Right lobe of liver (tissue), 6 donors: Measurements from ENCODE around the gene GPR50. TPM values are rescaled to one million over a fixed set of nuclear protein-coding genes. Genes with fewer than 3 reads are reported as not detected.

Experiments
- ATAC-seq, 4 donors: fragments of 200-7000 bp; cut with Tn5 transposase; one replicate each; pipeline ENCODE4 v1.9.1; 2020; ENCODE audit warnings: mild to moderate bottlenecking in 4 of 4, moderate library complexity in 4 of 4
- DNase-seq, 3 donors: peaks; one replicate each; pipeline ENCODE4 v3.0.0-alpha.2; 2020
- H3K27ac ChIP-seq, 3 donors: fragments of 200-600 bp; one replicate each; pipeline ENCODE4 v1.8.0; 2022
- H3K27me3 ChIP-seq, 2 donors: fragments of 200-600 bp; one replicate each; pipeline ENCODE4 v1.8.0; 2022
- H3K36me3 ChIP-seq, 4 donors: fragments of 200-600 bp; sonication (generic) in 1 of 4; one replicate each; pipeline versions ENCODE4 v1.5.1 to v1.8.0; 2017 to 2022; ENCODE audit warnings: control low read depth in 1 of 4
- H3K4me1 ChIP-seq, 4 donors: fragments of 200-600 bp; sonication (generic) in 1 of 4; one replicate each; pipeline versions ENCODE4 v1.5.1 to v1.8.0; 2017 to 2022; ENCODE audit warnings: control low read depth in 1 of 4
- H3K4me3 ChIP-seq, 3 donors: fragments of 200-600 bp; one replicate each; pipeline ENCODE4 v1.8.0; 2022
- H3K9me3 ChIP-seq, 4 donors: fragments of 200-600 bp; sonication (generic) in 1 of 4; one replicate each; pipeline versions ENCODE4 v1.5.1 to v1.8.0; 2017 to 2022; ENCODE audit warnings: control low read depth in 1 of 4
- POLR2A ChIP-seq: fragments of 450-650 bp; IDR thresholded peaks from one replicate; pipeline ENCODE4 v1.6.1; 2017; ENCODE audit warnings: antibody characterized with exemption, mild to moderate bottlenecking
- WGBS: methylation state at CpG from one replicate; pipeline ENCODE4 v1.1.6; 2018; ENCODE audit warnings: low coverage, low lambda C conversion rate; ENCODE audit not compliant: insufficient coverage; ENCODE audit errors: missing lambda C conversion rate; 5-methylcytosine and 5-hydroxymethylcytosine counted together
- intact Hi-C, 2 donors: fragments of 100-400 bp; cut with DNase I; formaldehyde crosslinking; loops; one replicate each; pipeline versions ENCODE4 v1.11.2 to v1.14.1; 2022
- total RNA-seq, 6 experiments: library from RNA; depleted of rRNA in 2 of 6; stranded (reverse); fragments of >200 nt in 2 of 6; fragmentation: NEBNext Ultra II Directional in 3 of 6; extraction: Animal tissue kit (Norgen Biotek cat#: 25700) in 3 of 6; gene quantifications; one replicate each; pipeline versions ENCODE4 v1.1.0 to v1.2.4, GENCODE V29; 2016 to 2023
- TF ChIP-seq, protein P1 (sequence below), 4 donors: fragments of 200-600 bp in 3 of 4; fragments of 450-650 bp in 1 of 4; IDR thresholded peaks; one replicate each; pipeline versions ENCODE4 v1.5.1 to v1.8.0; 2016 to 2022; ENCODE audit warnings: antibody characterized with exemption in 4 of 4, mild to moderate bottlenecking in 2 of 4
- donor health status: DM: no; HTN: yes; CAD: no.
- donor health status: DM: no; HTN: no; CAD: no.
- donor health status: DM: no; HTN: no; CAD: no.
- donor health status: DM: no; HTN: yes; CAD: no.
- donor health status: DM: no; HTN: yes; CAD: no.

GPR50 gene
- total RNA-seq, 6 experiments from 2014 or later: not detected

DNA sequence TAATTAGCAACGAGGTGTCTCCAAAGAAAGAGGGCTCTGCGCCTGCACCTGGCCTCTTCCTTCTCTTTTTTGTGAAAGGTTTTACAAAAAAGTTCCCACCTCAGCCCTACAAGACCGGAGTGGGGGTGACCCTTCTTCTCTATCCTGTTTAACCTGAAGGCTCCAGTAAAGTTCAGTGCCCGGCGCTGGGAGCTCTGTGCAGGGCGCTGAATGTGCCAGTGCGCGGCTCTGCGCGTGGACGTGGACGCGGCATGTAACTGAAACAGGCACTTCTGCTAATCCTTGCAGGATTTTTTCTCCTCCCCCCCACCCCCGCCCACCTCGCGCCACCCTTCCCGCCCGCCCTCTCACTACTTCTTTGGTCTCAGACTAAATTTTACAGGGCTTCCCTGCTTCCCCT, 2.4 kb downstream of the GPR50 start:
- Histone ChIP-seq H3K4me1 (no peaks in the 10 kb centered on the region), H3K4me3 (no peak overlapping the region), H3K36me3 (no peaks in the 10 kb centered on the region), H3K9me3 (no peaks in the 10 kb centered on the region), H3K27me3 (peaks cover 0 to 15% of the 10 kb centered on the region in 2 donors), H3K27ac (no peak overlapping the region)
- WGBS: 12% methylated on average over 18 of the region's 18 CpGs
- intact Hi-C loops: no loop called here
- DNase-seq (no peak), ATAC-seq (no peak)
- TF ChIP-seq POLR2A: no peak
- TF ChIP-seq, protein P1, sequence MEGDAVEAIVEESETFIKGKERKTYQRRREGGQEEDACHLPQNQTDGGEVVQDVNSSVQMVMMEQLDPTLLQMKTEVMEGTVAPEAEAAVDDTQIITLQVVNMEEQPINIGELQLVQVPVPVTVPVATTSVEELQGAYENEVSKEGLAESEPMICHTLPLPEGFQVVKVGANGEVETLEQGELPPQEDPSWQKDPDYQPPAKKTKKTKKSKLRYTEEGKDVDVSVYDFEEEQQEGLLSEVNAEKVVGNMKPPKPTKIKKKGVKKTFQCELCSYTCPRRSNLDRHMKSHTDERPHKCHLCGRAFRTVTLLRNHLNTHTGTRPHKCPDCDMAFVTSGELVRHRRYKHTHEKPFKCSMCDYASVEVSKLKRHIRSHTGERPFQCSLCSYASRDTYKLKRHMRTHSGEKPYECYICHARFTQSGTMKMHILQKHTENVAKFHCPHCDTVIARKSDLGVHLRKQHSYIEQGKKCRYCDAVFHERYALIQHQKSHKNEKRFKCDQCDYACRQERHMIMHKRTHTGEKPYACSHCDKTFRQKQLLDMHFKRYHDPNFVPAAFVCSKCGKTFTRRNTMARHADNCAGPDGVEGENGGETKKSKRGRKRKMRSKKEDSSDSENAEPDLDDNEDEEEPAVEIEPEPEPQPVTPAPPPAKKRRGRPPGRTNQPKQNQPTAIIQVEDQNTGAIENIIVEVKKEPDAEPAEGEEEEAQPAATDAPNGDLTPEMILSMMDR (IDR thresholded peaks at IDR 0.05): no peak

DNA sequence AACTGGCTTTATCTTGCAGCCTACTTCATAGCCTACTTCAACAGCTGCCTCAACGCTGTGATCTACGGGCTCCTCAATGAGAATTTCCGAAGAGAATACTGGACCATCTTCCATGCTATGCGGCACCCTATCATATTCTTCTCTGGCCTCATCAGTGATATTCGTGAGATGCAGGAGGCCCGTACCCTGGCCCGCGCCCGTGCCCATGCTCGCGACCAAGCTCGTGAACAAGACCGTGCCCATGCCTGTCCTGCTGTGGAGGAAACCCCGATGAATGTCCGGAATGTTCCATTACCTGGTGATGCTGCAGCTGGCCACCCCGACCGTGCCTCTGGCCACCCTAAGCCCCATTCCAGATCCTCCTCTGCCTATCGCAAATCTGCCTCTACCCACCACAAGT, 4.0 kb downstream of the GPR50 start:
- no peak for ATAC-seq
- no peak for DNase-seq
- Histone ChIP-seq H3K27me3 (peaks cover 0 to 15% of the 10 kb centered on the region in 2 donors), H3K9me3 (no peaks in the 10 kb centered on the region), H3K27ac (no peak overlapping the region), H3K4me1 (no peaks in the 10 kb centered on the region), H3K4me3 (no peak overlapping the region), H3K36me3 (no peaks in the 10 kb centered on the region)
- intact Hi-C loops: no loop called here
- no peak for TF ChIP-seq POLR2A
- TF ChIP-seq, protein P1 (IDR thresholded peaks at IDR 0.05): no peak
- WGBS: 80% methylated on average over 3 of the region's 18 CpGs

DNA sequence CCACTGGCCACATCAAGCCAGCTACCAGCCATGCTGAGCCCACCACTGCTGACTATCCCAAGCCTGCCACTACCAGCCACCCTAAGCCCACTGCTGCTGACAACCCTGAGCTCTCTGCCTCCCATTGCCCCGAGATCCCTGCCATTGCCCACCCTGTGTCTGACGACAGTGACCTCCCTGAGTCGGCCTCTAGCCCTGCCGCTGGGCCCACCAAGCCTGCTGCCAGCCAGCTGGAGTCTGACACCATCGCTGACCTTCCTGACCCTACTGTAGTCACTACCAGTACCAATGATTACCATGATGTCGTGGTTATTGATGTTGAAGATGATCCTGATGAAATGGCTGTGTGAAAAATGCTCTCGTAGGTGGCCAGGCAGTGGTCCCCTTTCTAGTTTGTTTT, 4.7 kb downstream of the GPR50 start:
- H3K4me3 ChIP-seq: no peak overlapping the region
- H3K27me3 ChIP-seq: peaks cover 0 to 15% of the 10 kb centered on the region in 2 donors
- TF ChIP-seq, protein P1 (IDR thresholded peaks at IDR 0.05): no peak
- no peak for TF ChIP-seq POLR2A
- H3K27ac ChIP-seq: no peak overlapping the region
- no peak for DNase-seq
- no peak for ATAC-seq
- H3K9me3 ChIP-seq: no peaks in the 10 kb centered on the region
- H3K36me3 ChIP-seq: no peaks in the 10 kb centered on the region
- WGBS: 51% methylated on average over 5 of the region's 7 CpGs
- no peaks in the 10 kb centered on the region for H3K4me1 ChIP-seq
- intact Hi-C loops: no loop called here

DNA sequence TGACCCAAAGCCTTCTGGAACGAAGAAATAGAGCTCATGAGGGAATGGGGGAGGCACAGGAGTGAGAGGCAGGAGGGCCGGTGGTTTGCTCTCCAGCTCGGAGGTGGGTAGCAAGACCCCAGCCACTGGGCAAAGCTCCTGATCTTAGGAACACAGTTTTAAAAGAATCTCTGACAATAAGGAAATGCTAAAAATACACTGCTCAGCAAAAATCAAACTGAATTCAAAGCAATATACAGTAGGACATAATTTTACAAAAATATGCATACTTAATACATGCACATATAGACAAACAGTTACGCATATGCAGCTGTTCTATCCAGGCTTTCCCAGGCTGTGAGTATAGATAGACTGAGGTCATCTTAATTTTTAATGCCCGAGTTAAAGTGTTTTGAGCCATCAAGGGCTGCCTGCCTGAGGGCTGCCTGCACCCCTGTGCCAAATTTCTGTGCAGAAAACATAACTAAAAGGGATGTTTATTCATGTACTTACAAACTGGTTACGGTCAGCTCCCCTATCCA, 6.9 kb downstream of the GPR50 start:
- intact Hi-C loops: no loop called here
- no peak for DNase-seq
- TF ChIP-seq POLR2A: no peak
- TF ChIP-seq, protein P1 (IDR thresholded peaks at IDR 0.05): no peak
- Histone ChIP-seq H3K9me3 (no peaks in the 10 kb centered on the region), H3K27ac (no peak overlapping the region), H3K27me3 (peaks cover 0 to 23% of the 10 kb centered on the region in 2 donors), H3K36me3 (no peaks in the 10 kb centered on the region), H3K4me1 (no peaks in the 10 kb centered on the region), H3K4me3 (no peak overlapping the region)
- 23% methylated on average over 5 of the region's 6 CpGs for WGBS
- no peak for ATAC-seq
